Upper lobe of right lung (tissue), 1 donor: ENCODE results near the gene NOC2L. TPM values are rescaled to one million over a fixed set of nuclear protein-coding genes. Genes with fewer than 3 reads are reported as not detected.

Experiments used
- ATAC-seq: fragments of 200-7000 bp; cut with Tn5 transposase; one replicate; pipeline ENCODE4 v1.9.1; 2020; ENCODE audit warnings: mild to moderate bottlenecking, moderate library complexity
- DNase-seq: peaks from one replicate; pipeline ENCODE4 v3.0.0-alpha.2; 2020
- H3K27ac ChIP-seq: fragments of 200-600 bp; one replicate; pipeline ENCODE4 v1.8.0; 2022
- H3K27me3 ChIP-seq: fragments of 200-600 bp; one replicate; pipeline ENCODE4 v1.8.0; 2022; ENCODE audit warnings: mild to moderate bottlenecking
- H3K36me3 ChIP-seq: fragments of 200-600 bp; one replicate; pipeline ENCODE4 v1.8.0; 2022
- H3K4me1 ChIP-seq: fragments of 200-600 bp; one replicate; pipeline ENCODE4 v1.8.0; 2022
- H3K4me3 ChIP-seq: fragments of 200-600 bp; one replicate; pipeline ENCODE4 v1.8.0; 2022; ENCODE audit warnings: mild to moderate bottlenecking
- H3K9me3 ChIP-seq: fragments of 200-600 bp; one replicate; pipeline ENCODE4 v1.8.0; 2022
- intact Hi-C: fragments of 100-400 bp; cut with DNase I; formaldehyde crosslinking; loops from one replicate; pipeline ENCODE4 v1.11.0; 2022
- total RNA-seq: library from RNA; stranded (reverse); fragmentation: NEBNext Ultra II Directional; extraction: Animal tissue kit (Norgen Biotek cat#: 25700); gene quantifications from one replicate; pipeline ENCODE4 v1.2.1, GENCODE V29; 2021
- TF ChIP-seq, protein P1 (sequence below): fragments of 200-600 bp; IDR thresholded peaks from one replicate; pipeline ENCODE4 v1.8.0; 2022; ENCODE audit warnings: antibody characterized with exemption
- donor health status: DM: no; HTN: yes; CAD: no; lungs with severe emphysema.

NOC2L gene
- total RNA-seq, 1 donor from 2014 or later, result 54.5 TPM

DNA sequence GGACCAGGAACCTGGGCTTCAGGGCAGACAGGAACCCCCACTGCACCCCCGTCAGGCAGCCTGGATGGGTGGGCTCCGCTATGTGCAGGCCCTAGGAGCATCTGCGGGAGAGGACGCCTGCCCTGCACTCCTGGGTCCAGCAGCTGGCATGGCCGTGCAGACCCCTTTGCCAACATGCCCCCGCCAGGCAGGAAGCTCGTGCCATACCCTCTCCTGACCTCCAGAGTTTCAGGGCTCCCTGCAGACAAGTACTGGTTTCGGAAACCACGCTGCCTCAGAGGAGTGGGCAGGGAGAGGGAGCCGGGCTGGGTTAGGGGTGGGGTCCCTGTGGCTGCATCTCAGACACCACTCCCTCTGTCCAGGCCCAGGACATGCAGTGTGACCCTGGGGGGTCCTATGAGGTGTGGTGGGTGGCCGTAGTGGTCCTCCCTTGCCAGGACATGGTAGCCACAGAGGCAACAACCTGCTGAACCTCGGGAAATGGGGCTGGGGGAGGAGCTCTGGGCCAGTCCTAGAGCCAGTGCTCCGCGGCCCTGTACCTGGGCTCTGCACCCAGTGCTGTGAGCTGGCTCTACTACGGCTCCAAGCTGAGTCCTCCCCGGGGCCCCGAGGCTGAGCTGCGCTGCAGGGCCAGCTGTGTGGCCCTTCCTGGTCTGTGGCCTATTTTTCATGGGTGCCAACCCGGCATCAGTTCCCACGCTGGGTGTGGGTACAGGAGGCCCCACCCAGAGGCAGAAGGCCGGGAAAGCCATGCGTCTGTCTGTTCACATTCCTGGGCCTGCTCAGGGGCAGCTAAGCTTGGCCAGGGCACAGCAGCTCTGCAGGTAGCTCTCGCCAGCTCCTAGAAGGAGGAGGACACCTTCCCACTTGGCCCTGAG, 8.6 kb upstream of the NOC2L start:
- Histone ChIP-seq H3K4me1 (peaks cover 12% of the 10 kb centered on the region), H3K27ac (no peak overlapping the region), H3K9me3 (no peaks in the 10 kb centered on the region), H3K4me3 (peak overlapping the region; percentile 83), H3K36me3 (no peaks in the 10 kb centered on the region), H3K27me3 (peaks cover 27% of the 10 kb centered on the region)
- intact Hi-C loops, result loop anchor here (10.0 kb wide), 1 partner anchor 63 kb away; no protein-coding TSS in a partner anchor
- no peak for ATAC-seq
- no peak for DNase-seq
- TF ChIP-seq, protein P1, sequence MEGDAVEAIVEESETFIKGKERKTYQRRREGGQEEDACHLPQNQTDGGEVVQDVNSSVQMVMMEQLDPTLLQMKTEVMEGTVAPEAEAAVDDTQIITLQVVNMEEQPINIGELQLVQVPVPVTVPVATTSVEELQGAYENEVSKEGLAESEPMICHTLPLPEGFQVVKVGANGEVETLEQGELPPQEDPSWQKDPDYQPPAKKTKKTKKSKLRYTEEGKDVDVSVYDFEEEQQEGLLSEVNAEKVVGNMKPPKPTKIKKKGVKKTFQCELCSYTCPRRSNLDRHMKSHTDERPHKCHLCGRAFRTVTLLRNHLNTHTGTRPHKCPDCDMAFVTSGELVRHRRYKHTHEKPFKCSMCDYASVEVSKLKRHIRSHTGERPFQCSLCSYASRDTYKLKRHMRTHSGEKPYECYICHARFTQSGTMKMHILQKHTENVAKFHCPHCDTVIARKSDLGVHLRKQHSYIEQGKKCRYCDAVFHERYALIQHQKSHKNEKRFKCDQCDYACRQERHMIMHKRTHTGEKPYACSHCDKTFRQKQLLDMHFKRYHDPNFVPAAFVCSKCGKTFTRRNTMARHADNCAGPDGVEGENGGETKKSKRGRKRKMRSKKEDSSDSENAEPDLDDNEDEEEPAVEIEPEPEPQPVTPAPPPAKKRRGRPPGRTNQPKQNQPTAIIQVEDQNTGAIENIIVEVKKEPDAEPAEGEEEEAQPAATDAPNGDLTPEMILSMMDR, result no peak

DNA sequence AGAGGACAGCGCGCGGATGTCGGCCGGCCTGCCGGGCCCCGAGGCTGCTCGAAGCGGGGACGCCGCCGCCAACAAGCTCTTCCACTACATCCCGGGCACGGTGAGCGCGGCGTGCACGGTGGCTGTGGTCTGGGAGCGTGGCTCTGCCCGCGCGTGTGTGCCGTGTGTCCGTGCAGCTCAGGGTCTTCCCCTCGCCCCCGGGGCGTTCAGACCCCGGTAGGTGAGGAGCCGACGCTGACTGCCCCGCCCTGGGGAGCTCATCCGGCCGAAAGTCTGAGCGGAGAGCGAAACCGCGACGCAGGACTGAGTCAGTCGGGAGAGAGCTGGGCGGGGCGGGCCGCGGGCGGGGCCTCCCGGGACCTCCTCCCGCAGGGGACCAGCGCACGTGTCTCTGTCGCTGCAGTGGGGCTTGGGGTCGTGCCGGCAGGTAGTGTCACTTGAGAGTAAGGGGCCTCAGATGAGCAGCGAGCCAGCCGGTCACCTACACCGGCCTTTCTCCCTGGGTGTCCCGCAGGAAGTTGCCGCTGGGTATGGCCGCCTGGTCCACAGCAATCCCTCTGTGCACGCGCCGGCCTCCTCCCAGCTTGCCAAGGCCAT, 7.7 kb upstream of the NOC2L start:
- peaks cover 12% of the 10 kb centered on the region for H3K4me1 ChIP-seq
- ATAC-seq (peak; percentile 82), DNase-seq (peak; percentile 89)
- TF ChIP-seq, protein P1, result no peak
- peak overlapping the region; percentile 83 for H3K4me3 ChIP-seq
- no peaks in the 10 kb centered on the region for H3K9me3 ChIP-seq
- H3K27me3 ChIP-seq, result peaks cover 18% of the 10 kb centered on the region
- intact Hi-C loops, result loop anchor here (10.0 kb wide), 1 partner anchor 62 kb away; no protein-coding TSS in a partner anchor
- peak overlapping the region; percentile 78 for H3K27ac ChIP-seq
- no peaks in the 10 kb centered on the region for H3K36me3 ChIP-seq

DNA sequence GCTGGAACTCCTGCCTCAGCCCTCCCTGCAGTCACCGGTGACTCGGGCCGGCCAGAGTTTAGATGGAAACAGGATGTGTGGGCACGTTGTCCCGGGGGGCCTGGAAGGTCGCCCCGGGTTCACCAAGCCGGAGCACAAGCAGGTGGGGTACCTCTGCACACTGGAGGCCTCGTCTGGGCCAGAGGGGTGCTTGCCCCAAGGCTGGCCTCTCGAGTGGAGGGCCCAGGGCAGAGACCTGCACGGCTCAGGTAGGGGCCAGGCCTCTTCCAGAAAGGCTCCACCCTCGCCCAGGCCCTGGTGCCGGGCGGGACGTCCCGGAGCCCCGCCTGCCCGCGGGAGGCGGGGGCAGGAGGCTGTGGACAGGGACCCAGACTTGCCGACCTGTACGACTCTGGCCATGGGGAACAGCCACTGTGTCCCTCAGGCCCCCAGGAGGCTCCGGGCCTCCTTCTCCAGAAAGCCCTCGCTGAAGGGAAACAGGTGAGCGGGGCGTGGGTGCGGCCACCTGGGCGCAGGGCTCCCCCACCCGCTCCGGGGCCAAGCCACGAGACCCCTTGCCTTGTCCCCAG, 7.2 kb upstream of the NOC2L start, which contains the start of gene PLEKHN1:
PLEKHN1 (plus strand) TSS at position 348 of the 569 bp plus-strand sequence; CDS start at position 398, 50 bp downstream.
- peak within 1 kb of the TSS; percentile 78 for H3K27ac ChIP-seq
- DNase-seq (no peak), ATAC-seq (peak; percentile 80)
- peak within 1 kb of the TSS; percentile 83 for H3K4me3 ChIP-seq
- H3K36me3 ChIP-seq, result no peaks in the 10 kb centered on the region
- H3K9me3 ChIP-seq, result no peaks in the 10 kb centered on the region
- peaks cover 15% of the 10 kb centered on the region for H3K4me1 ChIP-seq
- H3K27me3 ChIP-seq, result peaks cover 13% of the 10 kb centered on the region
- intact Hi-C loops, result loop anchor here (10.0 kb wide), 1 partner anchor 61 kb away; no protein-coding TSS in a partner anchor
- TF ChIP-seq, protein P1, result no peak

DNA sequence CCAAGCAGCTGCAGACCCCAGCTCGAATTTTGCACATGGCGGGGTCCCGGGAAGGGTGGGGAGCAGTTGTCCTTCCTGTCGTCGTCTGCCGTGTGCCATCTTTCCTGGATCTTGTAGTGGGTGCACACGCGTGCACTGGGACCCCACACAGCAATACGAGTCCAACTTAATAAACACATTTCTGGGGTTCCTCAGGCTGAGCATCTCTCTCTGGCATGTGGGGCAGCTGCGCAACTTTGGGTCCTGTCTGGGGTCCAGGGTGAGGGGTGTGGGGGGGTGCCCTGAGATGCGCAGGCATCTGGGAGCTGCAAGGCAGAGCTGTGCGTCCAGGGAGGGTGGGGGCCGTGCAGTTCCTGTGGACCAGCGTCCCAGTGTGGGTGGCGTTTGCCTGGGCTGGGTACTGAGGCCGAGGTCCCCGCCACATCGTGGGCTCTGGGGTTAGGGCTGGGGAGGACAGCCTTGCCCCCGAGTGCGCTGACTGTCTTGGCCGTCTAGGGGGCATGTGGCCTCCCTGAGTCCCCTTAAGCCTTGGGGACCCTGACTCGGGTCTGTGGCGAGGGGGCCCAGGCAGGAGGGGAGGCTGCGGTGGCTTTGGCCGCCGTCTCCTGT, 6.6 kb upstream of the NOC2L start:
- no peak overlapping the region for H3K27ac ChIP-seq
- DNase-seq (no peak), ATAC-seq (no peak)
- intact Hi-C loops, result loop anchor here (10.0 kb wide), 1 partner anchor 61 kb away; no protein-coding TSS in a partner anchor
- TF ChIP-seq, protein P1, result no peak
- no peaks in the 10 kb centered on the region for H3K36me3 ChIP-seq
- no peak overlapping the region for H3K4me3 ChIP-seq
- H3K4me1 ChIP-seq, result peaks cover 17% of the 10 kb centered on the region
- no peaks in the 10 kb centered on the region for H3K9me3 ChIP-seq
- peaks cover 7% of the 10 kb centered on the region for H3K27me3 ChIP-seq
